ENCODE data around the gene FAM156B. TPM values are rescaled to one million over a fixed set of nuclear protein-coding genes. Genes with fewer than 3 reads are reported as not detected.
"Not testable (repeated sequence)": the region's sequence is repeated elsewhere in the genome, so short reads cannot be mapped to it uniquely, and the experiment has no call there.

The FAM156B gene
- total RNA-seq, 4 donors from 2014 or later = 0.13 to 7.8 (median 0.85) TPM

DNA sequence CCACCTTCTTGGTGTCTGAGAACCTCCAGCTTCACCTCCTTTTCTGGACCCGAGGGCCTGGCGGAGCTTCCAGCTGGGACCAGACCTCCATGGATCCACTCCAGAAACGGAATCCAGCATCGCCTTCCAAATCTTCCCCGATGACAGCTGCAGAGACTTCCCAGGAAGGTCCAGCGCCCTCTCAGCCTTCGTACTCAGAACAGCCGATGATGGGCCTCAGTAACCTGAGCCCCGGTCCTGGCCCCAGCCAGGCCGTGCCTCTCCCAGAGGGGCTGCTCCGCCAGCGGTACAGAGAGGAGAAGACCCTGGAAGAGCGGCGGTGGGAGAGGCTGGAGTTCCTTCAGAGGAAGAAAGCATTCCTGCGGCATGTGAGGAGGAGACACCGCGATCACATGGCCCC is 10.0 kb downstream of the FAM156B start:
- H3K9me3 ChIP-seq; H3K36me3 ChIP-seq; DNase-seq; H3K27ac ChIP-seq; H3K4me3 ChIP-seq; H3K4me1 ChIP-seq; intact Hi-C loops (cut with DNase I; ENCODE audit: low total_unique reads); ATAC-seq; H3K27me3 ChIP-seq: not testable (repeated sequence)
- in situ Hi-C loops (cut with MboI; ENCODE audit: low sequenced_read_pairs in 4 of 4) = loop anchor here in 1 of 4 donors (25.0 kb wide), 1 partner anchor 645 kb away; no protein-coding TSS in a partner anchor

GRCh38 chrX:52907900-52908299 is 10.8 kb downstream of the FAM156B start:
- intact Hi-C loops (cut with DNase I; ENCODE audit: low total_unique reads); DNase-seq: not testable (repeated sequence)

DNA sequence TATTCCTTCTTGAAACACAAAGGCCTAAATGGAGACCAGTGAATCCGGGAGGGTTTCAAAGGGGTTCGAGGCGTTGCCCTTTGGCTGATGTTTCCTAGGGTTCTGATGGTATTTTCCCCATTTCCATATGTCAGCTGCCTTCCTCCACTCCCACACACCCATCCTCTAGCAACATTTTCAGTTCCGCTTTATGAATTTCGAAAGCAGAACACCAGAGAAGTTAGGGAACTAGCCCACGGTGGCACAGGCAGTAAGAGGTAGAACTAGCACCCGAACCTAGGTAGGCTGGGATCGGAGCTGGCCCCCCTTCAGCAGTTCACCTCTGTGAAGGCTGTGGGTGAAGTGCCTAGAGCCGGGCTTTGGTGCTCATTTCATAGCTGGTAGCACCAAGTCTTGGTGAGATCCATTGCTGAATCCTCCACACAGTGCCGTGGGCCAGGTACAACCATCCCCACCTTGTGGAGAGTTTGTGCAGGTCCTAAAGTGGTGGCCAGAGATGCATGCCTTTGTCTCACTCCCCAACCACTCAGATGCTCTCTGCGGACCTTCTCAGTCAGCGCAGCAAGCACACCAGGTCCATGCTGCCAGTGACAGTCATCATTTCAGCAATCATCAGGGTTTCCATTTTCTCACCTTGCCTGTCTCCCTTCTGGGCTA is 12.3 kb downstream of the FAM156B start:
- H3K4me1 ChIP-seq; intact Hi-C loops (cut with DNase I; ENCODE audit: low total_unique reads); H3K27ac ChIP-seq; H3K4me3 ChIP-seq; H3K36me3 ChIP-seq; DNase-seq; H3K9me3 ChIP-seq; H3K27me3 ChIP-seq; ATAC-seq: not testable (repeated sequence)
- in situ Hi-C loops (cut with MboI; ENCODE audit: low sequenced_read_pairs in 4 of 4) = loop anchor here in 1 of 4 donors (25.0 kb wide), 1 partner anchor 647 kb away; no protein-coding TSS in a partner anchor

More at GRCh38 chrX:52907900-52908299, 10.8 kb downstream of the FAM156B start:
- in situ Hi-C loops (cut with MboI; ENCODE audit: low sequenced_read_pairs in 4 of 4) = loop anchor here in 1 of 4 donors (25.0 kb wide), 1 partner anchor 646 kb away; no protein-coding TSS in a partner anchor
- H3K27me3 ChIP-seq, H3K9me3 ChIP-seq, H3K4me3 ChIP-seq, H3K4me1 ChIP-seq, H3K36me3 ChIP-seq, H3K27ac ChIP-seq, ATAC-seq: not testable (repeated sequence)

GRCh38 chrX:52913681-52914080 is 16.6 kb downstream of the FAM156B start:
- ATAC-seq; H3K4me3 ChIP-seq; H3K27ac ChIP-seq; intact Hi-C loops (cut with DNase I; ENCODE audit: low total_unique reads); H3K4me1 ChIP-seq; H3K36me3 ChIP-seq; DNase-seq; H3K27me3 ChIP-seq; H3K9me3 ChIP-seq: not testable (repeated sequence)
- in situ Hi-C loops (cut with MboI; ENCODE audit: low sequenced_read_pairs in 4 of 4) = loop anchor here in 1 of 4 donors (25.0 kb wide), 1 partner anchor 651 kb away; no protein-coding TSS in a partner anchor

GRCh38 chrX:52914704-52915103 is 17.6 kb downstream of the FAM156B start:
- in situ Hi-C loops (cut with MboI; ENCODE audit: low sequenced_read_pairs in 4 of 4) = loop anchor here in 1 of 4 donors (25.0 kb wide), 1 partner anchor 652 kb away; no protein-coding TSS in a partner anchor
- H3K27ac ChIP-seq; ATAC-seq; H3K4me3 ChIP-seq; H3K27me3 ChIP-seq; H3K4me1 ChIP-seq; DNase-seq; intact Hi-C loops (cut with DNase I; ENCODE audit: low total_unique reads); H3K36me3 ChIP-seq; H3K9me3 ChIP-seq: not testable (repeated sequence)

DNA sequence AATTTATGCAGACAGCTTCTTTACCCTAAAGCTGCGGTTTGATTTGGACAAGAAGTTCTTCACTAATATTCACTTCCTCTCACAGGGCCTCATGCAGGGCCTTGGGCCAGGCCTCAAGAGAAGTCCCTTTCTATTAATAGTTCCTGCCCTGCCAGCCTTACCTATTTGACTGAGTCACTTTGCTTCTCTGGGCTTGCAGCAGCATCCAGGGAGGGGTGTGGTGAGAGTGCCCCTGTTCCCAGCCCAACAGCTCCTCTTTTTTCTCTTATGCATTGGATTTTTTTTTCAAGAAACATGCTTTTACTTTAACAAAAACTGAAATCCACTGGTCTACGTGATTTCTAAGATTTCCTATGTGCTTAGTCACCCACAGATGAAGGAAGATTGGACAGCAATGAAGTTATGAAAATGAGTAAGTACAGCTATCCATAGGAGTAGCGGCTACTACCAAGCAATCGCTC is 26.7 kb downstream of the FAM156B start:
- H3K4me3 ChIP-seq = no peak overlapping the region
- in situ Hi-C loops (cut with MboI; ENCODE audit: low sequenced_read_pairs in 4 of 4) = loop anchor here in 1 of 4 donors (25.0 kb wide), 1 partner anchor 662 kb away; no protein-coding TSS in a partner anchor
- peak; percentile 62 to 66 for ATAC-seq

GRCh38 chrX:52930214-52930613 is 33.1 kb downstream of the FAM156B start:
- H3K4me1 ChIP-seq; ATAC-seq; DNase-seq; in situ Hi-C loops (cut with MboI; ENCODE audit: low sequenced_read_pairs in 4 of 4); intact Hi-C loops (cut with DNase I; ENCODE audit: low total_unique reads); H3K4me3 ChIP-seq; H3K27ac ChIP-seq; H3K9me3 ChIP-seq; H3K27me3 ChIP-seq; H3K36me3 ChIP-seq: not testable (repeated sequence)

More for the DNA sequence above, 26.7 kb downstream of the FAM156B start:
- Histone ChIP-seq H3K27ac (peak overlapping the region; percentile 54 to 94 (median 68)), H3K9me3 (no peaks in the 10 kb centered on the region), H3K4me1 (peaks cover 8 to 13% of the 10 kb centered on the region in 2 donors), H3K36me3 (no peaks in the 10 kb centered on the region), H3K27me3 (no peaks in the 10 kb centered on the region)
- no peak for TF ChIP-seq POLR2A (IDR thresholded peaks at IDR 0.05)
- TF ChIP-seq, protein P1, sequence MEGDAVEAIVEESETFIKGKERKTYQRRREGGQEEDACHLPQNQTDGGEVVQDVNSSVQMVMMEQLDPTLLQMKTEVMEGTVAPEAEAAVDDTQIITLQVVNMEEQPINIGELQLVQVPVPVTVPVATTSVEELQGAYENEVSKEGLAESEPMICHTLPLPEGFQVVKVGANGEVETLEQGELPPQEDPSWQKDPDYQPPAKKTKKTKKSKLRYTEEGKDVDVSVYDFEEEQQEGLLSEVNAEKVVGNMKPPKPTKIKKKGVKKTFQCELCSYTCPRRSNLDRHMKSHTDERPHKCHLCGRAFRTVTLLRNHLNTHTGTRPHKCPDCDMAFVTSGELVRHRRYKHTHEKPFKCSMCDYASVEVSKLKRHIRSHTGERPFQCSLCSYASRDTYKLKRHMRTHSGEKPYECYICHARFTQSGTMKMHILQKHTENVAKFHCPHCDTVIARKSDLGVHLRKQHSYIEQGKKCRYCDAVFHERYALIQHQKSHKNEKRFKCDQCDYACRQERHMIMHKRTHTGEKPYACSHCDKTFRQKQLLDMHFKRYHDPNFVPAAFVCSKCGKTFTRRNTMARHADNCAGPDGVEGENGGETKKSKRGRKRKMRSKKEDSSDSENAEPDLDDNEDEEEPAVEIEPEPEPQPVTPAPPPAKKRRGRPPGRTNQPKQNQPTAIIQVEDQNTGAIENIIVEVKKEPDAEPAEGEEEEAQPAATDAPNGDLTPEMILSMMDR (IDR thresholded peaks at IDR 0.05 in 4 of 5, conservative IDR thresholded peaks at IDR 0.05 in 1 of 5) = no peak
- DNase-seq = peak; percentile 21 to 60
- intact Hi-C loops (cut with DNase I; ENCODE audit: low total_unique reads) = no loop called here

Measured in gastrocnemius medialis (tissue), 4 donors.